HG03060 (cell line): ENCODE results near the gene LIF.

ENCODE experiments used
- ATAC-seq: cut with Tn5 transposase; IDR thresholded peaks from one replicate; pipeline ENCODE4 v1.9.1; 2021; ENCODE audit warnings: low read depth, moderate number of reproducible peaks; ENCODE audit not compliant: unreplicated experiment

Gene LIF

GRCh38 chr22:30265131-30265720 is 18.7 kb upstream of the LIF start:
- ATAC-seq: no peak

GRCh38 chr22:30263883-30264282 is 17.3 kb upstream of the LIF start:
- no peak for ATAC-seq

- no peak for ATAC-seq
Observed at GRCh38 chr22:30262917-30263741, 16.6 kb upstream of the LIF start.

- ATAC-seq: no peak
Observed at GRCh38 chr22:30262112-30262511, 15.6 kb upstream of the LIF start.

DNA sequence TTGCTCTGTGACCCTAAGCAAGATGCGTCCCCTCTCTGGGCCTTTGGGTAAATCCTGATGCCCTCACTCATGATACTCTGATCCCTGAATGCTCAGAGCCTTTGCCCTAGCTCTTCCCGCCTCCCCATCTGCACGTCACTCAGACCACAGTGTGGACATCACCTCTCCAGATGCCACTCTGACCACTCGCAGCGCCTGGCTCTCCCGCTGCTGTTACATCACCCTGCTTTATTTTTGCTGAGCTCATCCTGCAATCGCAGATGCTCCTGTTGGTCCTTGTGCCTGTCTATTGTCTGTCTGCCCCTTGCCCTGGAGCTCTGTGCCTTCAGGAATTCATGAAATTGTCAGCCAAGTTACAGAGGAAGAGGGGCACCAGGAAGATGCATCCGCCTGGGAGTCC is 14.6 kb upstream of the LIF start:
- no peak for ATAC-seq

- ATAC-seq: no peak
Observed at GRCh38 chr22:30260682-30261081, 14.1 kb upstream of the LIF start.

DNA sequence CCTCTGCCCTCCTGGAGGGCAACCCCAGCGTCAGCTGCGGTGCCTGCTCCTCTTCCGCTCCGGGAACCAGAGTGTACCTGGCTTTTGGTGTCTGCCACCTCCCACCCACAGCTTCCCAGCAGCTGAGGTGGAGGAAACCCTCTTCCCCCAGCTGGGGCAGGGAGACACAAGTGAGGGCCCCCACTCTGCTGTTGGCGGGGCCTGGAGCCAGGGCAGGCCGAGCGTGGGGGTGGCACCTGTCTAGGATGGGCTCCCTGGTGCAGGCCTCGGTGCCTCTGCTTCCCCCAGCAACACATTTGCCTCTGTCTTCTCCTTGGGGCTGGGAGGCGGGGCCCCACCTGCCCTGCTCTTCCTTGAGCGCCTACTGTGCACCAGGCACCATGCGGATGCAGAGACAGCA is 13.7 kb upstream of the LIF start:
- no peak for ATAC-seq

DNA sequence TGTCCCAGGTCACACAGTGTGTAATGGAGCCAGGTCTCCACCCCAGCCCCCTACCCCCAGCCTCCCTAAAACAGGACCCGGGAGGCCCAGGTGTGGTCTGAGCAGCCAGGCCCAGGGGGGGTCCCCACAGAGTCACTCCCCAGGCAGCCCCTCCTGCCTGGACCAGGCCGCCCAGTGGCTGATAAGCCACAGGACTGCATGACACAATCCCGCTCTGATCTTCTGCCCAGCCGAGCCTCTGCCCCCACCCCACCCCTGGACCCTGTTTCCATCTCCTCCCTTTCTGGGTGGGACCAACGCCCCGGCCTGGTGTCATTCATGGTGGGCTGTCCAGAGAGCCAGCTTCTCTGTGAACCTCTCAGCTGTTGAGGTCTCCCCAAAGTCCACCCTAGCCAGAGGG is 7.8 kb upstream of the LIF start:
- ATAC-seq: no peak

- no peak for ATAC-seq
Observed at GRCh38 chr22:30253205-30253852, 6.8 kb upstream of the LIF start.

GRCh38 chr22:30252411-30253204 is 6.0 kb upstream of the LIF start:
- no peak for ATAC-seq

DNA sequence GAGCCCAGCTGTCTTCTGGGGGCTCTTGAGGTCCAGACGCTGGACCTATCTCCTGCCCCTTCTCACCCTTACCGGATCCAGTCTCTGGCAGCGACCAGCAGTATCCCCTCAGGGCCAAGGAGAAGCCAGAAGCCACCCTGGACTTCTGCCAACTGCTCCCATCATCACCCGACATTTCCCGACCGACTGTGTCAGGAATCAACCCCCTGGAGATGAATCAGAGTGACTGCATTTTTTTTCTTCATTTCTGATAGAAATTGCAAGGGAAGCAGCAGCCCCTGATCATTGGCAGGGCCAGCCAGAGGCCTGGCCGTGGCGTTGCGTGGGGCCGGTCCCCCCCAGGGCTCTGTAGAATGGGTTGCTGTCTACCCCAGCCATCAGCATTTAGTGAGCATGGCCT is 5.2 kb upstream of the LIF start:
- ATAC-seq: no peak

DNA sequence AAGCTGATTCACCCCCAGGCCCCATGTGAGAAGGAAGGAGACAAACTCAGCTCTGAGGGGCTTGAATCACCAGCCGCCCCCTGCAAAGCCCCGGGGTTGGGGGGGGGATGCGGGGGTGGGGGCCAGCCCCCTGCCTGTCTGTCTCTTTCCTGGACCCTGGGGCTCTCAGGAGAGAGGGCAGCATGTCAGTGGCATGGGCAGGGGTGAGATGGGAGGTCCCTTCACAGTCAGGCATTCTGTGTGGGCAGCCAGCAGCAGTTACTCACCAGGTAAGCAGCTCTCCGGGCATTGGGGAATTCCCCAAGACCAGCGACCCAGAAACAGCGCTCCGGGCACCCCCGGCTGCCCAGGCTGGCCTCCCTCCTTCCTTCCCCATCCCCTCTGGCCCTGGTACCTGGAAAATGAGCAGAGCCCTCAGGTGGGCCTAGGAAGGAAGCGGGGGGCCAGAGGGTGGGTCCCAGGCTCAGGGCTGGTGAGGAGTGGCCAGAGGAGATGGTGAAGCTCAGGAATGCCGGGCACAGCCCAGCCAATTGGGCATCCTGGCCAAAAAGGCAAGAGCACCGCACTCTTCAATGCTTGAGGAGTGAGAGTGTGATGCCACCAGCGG is 4.2 kb upstream of the LIF start:
- ATAC-seq: no peak

GRCh38 chr22:30250039-30250565 is 3.5 kb upstream of the LIF start:
- ATAC-seq: no peak

DNA sequence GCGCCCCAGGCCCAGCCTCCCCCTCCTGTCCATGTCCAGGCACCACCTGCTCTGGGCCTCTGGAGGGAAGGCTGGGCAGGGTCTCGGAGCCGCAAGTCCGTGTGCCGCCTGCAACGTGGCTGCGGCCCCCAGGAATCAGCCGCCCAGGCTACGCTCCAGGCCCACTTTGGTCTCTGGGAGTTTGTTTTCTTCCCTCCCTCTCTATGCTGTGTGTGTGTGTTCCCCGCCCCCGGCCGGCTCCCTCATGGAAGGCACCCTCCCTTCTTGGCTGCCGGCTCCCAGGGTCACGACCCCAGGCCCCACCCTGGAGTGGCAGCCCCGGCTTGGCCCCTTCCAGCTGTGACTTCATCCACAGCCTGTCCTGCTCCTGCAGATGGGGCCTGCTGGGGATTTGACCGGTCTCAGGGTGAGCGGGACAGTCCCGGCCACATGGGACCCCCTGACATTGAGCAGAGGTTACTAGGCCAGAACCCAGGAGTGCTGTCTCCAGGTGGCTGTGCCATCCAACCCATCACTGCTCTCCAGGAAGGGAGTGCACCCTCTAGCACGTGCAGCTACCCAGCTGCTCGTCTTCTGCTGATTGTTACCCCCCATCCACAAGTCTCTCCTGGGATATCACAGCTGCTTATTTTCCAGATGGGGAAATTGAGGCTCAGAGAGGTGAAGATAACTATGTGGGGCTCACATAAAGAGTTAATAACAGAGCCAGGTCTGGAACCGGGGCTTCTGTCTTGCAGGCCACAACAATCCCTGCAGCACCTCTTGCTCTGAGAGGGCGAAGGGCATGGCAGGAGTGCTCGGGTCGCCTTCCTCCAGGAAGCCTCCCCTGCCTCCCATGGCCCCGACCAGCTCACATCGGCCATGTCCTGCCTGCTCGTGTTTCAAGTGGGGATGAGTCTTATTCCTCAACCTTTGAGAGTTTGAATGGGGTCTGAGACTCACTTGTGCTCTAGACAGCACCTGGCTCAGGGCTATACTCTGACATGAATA is 2.8 kb upstream of the LIF start:
- ATAC-seq: no peak

- ATAC-seq: no peak
Observed at GRCh38 chr22:30248484-30248883, 1.9 kb upstream of the LIF start.

DNA sequence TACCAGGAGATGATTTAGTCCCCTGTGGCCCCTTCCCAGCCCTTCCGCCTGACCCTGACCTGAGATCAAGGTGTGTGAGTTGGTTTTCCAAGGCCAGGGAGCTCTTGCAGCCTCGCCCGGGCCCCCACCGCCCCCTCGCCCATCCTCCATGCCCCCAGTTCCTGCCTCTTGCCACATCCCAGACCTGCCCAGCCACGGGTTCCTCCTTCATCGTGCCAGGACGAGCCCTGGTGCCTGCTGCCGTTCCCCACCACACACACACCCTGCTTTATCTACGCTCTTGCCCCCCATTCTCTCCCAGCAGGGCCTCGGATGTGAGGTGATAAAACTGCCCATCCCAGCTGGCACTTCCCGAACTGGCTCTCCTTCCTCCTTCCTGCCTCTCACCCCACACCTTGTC is 1.4 kb upstream of the LIF start:
- ATAC-seq: no peak

DNA sequence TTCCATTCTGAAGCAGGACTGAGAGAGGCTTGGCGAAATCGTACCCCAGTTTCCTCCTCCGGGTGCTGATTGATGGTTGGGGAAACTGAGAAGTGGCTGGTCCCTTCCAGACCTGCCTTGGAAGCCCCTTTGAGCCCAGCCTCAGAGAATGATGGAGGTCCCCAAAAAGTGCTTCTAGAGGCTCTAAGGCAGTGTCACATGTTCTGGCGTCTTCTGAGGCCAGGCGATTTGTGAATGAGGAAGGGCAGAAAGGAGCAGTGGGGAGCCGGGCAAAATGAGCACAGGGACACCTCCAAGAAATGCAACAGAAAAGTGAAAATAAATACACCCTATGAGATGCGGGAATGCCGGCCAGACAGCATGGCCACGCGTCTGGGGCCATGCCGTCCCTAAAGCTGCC is 1.0 kb upstream of the LIF start:
- no peak for ATAC-seq

GRCh38 chr22:30246814-30247376 is 336 bp upstream of the LIF start:
- no peak for ATAC-seq
